Activated naive CD4-positive, alpha-beta T cell treated with Interleukin-2 at 50 U/mL for 16 hours (primary cell): ENCODE measurements around the gene FGD4.

Source experiments
- DNase-seq: peaks from one replicate; pipeline ENCODE4 v3.0.0-alpha.2; 2020

FGD4 gene

GRCh38 chr12:32566663-32567295 lies 167.4 kb downstream of the FGD4 start:
- no peak for DNase-seq

GRCh38 chr12:32567296-32567674 lies 167.9 kb downstream of the FGD4 start:
- DNase-seq = no peak

- DNase-seq = no peak
These were observed 168.9 kb downstream of the FGD4 start for GRCh38 chr12:32568228-32568627.

GRCh38 chr12:32569259-32569658 lies 169.9 kb downstream of the FGD4 start:
- DNase-seq = no peak

GRCh38 chr12:32574585-32574984 lies 175.2 kb downstream of the FGD4 start:
- DNase-seq = no peak

- DNase-seq = no peak
These were observed 178.0 kb downstream of the FGD4 start for GRCh38 chr12:32577328-32577727.

GRCh38 chr12:32583534-32583933 lies 184.2 kb downstream of the FGD4 start:
- DNase-seq = no peak

- no peak for DNase-seq
These were observed 186.3 kb downstream of the FGD4 start for GRCh38 chr12:32585680-32586079.

- DNase-seq = no peak
These were observed 187.0 kb downstream of the FGD4 start for GRCh38 chr12:32586390-32586789.

GRCh38 chr12:32587581-32588495 lies 188.5 kb downstream of the FGD4 start:
- DNase-seq = no peak

GRCh38 chr12:32588604-32589003 lies 189.2 kb downstream of the FGD4 start:
- DNase-seq = no peak

GRCh38 chr12:32589165-32589865 lies 190.0 kb downstream of the FGD4 start:
- no peak for DNase-seq

GRCh38 chr12:32595251-32595650 lies 195.9 kb downstream of the FGD4 start:
- no peak for DNase-seq

GRCh38 chr12:32596030-32596429 lies 196.7 kb downstream of the FGD4 start:
- no peak for DNase-seq

- no peak for DNase-seq
These were observed 199.3 kb downstream of the FGD4 start for GRCh38 chr12:32598688-32599087.

- no peak for DNase-seq
These were observed 201.3 kb downstream of the FGD4 start for GRCh38 chr12:32600681-32601080.

GRCh38 chr12:32603071-32603470 lies 203.7 kb downstream of the FGD4 start:
- no peak for DNase-seq

- DNase-seq = no peak
These were observed 204.5 kb downstream of the FGD4 start for GRCh38 chr12:32603858-32604257.

- no peak for DNase-seq
These were observed 205.2 kb downstream of the FGD4 start for GRCh38 chr12:32604565-32604964.

GRCh38 chr12:32605326-32606095 lies 206.2 kb downstream of the FGD4 start:
- no peak for DNase-seq

- no peak for DNase-seq
These were observed 207.1 kb downstream of the FGD4 start for GRCh38 chr12:32606443-32606842.

GRCh38 chr12:32609966-32610365 lies 210.6 kb downstream of the FGD4 start:
- no peak for DNase-seq

GRCh38 chr12:32611986-32612385 lies 212.6 kb downstream of the FGD4 start:
- DNase-seq = no peak
